ENCODE measurements around the gene HHAT.

The HHAT gene

DNA sequence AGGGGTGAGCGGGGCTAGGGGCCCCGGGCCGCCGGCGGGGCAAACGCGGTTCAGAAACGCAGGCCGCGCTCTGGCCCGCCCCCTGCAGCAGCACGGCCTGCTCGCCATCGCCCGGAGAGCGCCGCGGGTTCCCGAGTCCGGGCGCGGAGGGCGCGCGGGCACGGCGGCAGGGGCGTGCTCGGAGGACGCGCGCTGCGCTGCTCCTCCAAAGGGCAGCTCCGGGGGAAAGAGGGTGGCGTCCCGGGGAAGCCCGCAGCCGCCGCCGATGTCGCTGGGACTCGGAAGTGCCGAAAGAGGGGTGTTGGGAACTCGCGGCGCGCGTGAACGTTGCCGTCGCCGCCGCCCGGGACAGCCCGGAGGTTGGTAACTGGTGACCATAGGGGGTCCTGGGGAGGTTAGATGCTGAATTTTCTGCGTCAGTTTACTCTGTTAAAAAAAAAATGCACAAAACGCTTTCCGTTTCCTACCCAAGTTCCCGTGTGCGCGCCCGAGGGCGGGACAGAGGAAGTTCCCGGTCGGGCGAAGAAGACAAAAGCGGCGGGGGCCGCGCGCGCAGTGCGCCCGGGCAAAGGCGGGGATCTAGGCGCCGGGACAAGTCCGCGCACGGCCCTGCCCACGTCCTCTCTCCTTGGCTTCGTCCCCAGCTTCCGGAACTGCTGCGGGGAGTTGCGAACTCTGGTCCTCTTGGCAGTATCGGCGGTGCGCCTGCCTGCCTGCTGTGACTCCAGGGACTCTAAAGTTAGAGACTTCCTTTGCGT, at the start of gene HHAT:
Gene HHAT (plus strand): TSS at position 157 of the 758 bp plus-strand sequence. CDS start 20,074 bp downstream, outside the sequence.
- peak; percentile 75 for DNase-seq

DNA sequence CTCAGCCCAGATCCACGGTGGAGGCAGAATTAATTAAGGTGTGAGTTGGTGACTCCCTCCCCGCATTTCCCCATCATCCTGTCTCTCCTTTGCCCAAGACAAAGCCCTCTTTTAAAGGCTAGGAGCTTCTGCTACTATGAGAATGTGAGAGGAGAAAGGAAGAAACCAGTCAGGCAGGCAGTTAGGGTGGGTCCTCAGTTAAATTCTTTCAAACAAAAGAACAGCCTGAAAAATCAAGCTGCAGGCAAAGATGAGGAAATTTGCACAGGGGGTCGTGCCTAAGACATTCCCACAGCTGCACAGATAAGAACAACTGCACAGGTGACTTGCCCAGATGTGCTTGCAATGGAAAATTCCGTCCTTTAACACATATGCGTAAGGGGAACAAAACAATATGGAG, 48.5 kb upstream of the HHAT start:
- DNase-seq, result no peak

DNA sequence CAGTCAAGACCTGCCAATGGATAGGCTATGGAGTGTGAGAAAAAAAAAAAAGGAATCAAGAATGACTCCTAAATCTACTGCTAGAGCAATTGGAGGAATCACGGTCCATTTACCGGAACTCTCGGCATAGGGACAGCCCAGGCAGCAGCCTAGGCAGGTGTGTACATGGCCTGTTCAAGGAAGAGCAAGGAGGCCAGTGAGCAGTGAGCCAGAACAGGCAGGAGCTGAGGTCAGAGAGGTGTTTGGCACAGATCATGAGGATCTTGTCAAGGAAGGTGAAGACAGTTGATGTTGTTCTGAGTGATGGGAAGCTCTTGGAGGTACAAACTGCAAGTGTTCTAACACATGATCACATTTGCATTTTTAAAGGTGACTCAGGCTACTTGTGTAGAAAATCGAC, 40.6 kb upstream of the HHAT start:
- DNase-seq, result no peak

DNA sequence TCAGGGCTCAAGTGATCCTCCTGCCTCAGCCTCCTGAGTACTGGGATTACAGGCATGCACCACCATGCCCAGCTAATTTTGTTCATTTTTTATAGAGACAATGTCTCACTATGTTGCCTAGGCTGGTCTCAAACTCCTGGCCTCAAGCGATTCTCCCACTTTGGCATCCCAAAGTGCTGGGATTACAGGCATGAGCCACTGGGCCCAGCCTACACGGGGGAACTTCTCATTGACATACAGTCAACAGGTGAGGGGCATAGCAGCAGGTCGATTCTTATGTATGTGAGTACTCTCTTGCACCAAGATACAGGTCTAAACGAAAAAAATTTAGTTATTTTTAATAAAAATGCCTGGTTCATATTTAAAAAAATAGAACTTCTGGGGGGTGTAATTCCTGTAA, 39.5 kb upstream of the HHAT start:
- no peak for DNase-seq

DNA sequence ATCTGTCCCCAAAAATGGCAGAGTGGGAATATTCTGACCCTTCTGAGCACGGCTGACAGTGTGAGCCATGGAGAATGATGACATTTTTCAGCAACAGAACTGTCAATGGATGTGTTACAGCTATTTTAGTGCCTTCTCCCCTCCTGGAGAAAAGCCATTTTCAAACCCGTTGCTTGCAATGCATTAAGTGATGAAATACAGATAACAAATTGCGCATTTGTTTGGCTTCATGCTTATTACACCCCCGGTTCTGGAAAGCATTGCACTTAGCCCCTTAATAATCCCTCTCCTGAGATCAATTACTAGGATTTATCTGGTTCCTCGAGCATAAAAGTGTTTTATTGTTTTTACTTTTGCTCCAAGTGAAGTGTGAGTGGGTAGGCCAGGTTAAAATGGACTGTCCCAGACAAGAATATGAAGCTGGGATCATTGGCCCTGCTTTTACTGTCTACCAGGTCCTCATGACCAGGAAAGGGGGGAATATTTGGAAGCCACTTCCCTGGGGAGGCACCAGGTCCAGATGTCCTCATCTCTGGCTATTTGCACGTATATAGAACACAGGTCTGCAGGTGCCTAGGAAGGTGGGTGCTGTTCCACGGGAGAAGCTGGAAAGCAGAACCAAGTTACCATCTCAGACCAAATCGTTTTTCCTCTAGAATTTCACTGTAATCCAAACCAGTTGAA, 37.5 kb upstream of the HHAT start:
- no peak for DNase-seq

DNA sequence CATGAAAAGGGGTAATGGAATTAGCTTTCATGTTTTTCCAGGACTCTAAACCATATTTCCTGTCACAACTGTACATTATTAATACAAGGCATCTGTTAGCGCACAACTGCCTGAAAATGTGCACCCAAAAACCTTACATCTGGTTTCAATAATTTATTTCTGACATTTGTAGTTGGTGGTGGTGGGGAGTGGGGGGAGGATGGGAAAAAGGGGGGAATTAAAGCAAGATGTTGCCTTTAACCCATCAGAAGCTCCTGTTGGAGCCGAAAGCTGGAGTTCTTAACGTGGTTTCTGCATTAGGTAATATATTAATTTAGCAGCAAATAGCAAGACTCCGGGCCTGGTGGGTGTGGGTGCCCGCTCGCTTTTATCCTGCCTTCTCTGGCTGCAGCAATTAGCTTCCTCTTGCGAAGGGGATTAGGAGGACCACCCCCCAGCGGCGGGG, 36.9 kb upstream of the HHAT start:
- DNase-seq, result no peak

DNA sequence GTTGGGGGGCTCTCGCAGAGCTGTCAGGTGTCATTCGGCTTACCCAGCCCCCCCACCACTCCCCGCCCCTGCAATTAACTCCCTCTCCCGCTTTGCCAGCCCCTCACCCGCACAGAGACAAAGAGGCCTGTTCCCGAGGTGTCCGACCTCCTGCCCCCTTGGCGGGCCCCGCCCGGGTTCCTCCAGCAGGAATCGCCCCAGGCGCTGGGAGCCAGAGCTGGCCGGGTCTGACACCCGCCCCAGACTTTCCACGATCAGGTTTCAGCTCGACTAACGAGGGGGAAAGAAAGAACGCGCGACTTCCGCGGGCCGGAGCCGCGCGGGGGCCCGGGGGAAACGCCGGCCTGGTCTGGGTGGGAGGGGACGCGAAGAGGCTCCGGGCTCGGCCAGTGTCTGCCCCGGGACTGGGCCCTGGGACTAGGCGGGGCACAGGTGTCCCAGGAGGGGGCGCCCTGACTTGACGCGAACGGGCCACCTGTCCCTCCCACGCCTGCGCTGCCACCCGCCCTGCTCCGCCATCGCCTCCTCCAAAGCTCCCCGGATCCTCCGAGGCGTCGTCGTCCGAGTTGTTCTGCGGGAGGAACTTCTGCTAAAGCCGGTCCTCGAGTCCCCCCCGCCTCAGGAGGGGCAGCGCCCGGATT, 36.4 kb upstream of the HHAT start:
- DNase-seq, result peak; percentile 37

DNA sequence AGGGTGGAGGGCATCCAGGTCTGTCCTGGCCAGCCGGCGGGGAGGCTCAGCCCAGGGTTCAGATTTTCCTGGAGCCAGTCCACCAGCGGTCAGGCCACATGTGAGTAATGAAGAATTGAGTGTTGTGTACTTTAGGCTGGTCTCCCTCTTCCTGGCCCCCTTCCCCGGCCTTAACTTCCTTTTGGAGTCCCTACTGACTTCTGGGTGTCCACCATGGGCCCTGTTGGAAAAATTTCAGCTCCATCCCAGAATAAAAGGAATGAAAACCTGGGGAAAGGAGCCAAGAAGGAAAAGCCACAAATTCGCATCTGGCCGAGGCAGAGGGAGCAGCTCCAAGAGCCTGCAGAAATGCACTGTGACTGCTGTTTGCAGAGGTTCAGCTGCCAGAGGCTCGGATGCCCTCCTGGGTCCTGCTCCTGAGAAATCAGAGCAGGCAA, 35.5 kb upstream of the HHAT start:
- DNase-seq, result no peak

DNA sequence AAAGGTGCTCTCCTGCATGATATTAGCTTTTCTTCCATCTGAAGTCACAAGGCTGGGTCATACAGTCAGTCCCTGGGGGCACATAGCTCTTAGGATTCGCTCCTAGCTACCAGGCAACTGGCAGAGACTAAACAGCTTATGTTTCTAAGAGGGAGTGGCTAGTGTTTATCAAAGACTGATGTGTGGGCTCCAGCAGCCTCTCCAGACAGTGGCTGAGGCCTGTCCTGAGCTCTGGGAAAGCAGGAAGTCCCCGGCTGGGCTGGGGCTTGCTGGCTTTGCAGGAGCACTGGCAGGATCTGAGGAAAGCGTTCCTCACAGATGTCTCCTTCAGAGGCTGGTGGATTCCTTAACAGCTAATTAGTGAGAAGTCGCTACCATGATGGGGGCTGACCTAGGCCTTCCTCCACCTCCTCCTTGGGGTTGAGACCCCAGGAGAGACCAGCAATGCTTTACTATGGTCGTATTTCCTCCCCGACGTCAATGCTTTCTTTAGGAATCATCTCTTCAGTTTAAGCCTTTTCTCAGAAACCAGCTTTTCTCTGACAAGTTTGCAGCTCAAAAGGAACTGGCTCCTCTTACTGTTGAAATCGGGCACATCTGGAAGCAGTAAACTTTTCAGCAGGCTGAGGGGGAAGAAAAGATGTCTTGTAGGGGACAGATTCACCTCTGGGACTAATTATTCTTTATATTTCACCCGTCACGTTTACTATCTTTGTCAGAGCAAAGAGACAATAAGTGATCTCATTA, 33.5 kb upstream of the HHAT start:
- no peak for DNase-seq

DNA sequence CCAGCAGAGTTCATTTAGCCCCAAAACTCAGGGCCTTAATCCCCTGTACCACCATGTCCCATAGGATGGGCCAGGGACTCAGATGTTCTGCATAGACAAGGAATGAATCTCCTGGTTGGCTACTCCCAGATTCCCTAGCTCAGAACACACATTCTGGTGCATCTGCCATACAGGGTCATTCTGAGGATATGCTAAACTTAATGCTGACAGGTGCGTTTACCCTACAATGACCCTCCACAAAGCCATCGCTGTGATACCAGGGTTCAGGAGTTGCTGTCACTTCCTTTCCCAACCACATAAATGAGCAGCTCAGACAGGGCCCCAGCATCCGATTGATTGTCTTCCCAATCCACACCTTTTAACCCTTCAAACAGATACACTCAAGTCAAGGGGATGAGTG, 32.0 kb upstream of the HHAT start:
- no peak for DNase-seq

DNA sequence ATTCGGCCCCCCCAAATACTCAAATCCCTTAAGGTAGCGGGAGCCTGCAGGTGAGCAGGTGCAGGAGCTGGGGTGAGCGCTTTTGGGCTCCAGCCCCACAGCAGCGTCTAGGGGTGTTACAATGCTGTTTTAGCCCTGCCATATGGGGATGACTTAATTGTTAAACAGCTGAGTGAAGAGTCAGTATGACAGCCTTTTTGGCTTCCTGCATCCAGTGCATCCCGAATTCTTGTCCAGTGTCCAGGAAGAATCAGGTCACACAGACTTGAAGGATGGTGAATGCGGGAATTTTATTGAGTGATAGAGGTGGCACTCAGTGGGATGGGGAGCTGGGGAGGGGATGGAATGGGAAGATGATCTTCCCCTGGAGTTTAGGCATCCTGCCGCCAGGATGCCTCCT, 30.4 kb upstream of the HHAT start:
- DNase-seq, result no peak

DNA sequence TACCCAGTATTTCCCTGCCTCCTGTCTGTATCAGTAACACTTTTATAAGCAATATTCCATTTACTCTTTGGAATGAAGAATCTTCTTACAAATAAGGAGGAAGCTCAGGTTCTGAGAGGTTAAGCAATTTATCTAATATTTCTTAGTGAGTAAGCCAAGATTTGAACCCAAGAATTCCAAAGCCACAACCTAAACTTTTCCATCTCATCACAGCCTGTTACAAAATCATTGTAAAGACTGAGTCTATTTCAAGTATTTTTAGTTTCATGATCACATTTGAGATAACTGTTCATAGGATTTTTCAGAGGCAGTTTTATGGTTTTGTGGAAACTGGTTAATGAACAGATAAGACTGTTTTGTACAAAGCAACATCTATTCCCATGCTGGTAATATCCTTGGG, 29.8 kb upstream of the HHAT start:
- DNase-seq, result no peak

DNA sequence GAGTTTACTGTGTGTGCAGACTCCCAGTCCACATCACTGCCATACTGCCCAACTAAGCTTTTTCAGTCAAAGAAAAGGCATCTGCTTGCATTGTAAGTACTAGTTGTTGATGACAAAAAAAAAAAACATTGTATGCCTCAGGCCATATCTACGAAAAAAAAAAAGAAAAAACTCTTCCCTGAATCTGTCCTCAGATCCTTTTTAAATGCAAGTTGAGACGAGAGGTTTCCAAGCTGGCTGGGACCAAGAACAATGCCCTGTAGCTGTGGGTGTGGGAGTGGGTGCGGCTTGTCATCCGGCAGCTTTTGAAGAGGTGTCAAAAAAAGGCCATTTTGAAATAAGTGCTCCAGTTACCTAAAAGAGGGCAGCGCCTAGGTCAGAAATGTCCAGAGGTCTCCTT, 29.2 kb upstream of the HHAT start:
- DNase-seq, result no peak

DNA sequence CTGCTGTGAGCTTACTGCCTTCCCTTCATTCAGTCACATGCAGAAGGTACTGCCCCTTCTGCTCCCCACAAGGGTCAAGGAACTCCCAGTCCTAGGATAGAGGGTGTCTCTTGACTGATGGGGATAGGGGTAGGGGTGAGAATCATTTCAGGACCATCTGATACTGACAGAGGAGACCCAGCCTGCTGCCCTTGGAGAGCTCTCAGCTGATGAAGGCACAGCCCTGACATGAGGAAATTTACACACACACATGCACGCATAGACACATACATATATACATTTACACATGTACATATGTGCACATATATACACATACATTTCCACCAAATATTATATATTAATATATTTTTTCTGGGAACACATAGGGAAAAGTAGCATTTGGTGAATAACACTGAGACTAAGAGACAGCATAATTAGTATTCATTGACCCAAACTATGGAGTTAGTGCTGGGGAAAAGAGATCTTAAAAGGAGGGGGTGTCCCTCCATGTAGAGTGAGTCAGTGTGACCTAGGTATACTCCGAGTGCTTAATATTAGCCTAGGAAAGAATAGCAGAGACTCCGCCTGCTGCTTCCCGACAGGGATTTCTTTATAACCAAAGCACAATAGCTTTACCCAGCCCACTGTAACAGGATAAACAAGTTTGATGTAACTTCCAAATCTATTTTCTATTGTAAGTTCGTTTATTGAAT, 27.6 kb upstream of the HHAT start:
- no peak for DNase-seq

DNA sequence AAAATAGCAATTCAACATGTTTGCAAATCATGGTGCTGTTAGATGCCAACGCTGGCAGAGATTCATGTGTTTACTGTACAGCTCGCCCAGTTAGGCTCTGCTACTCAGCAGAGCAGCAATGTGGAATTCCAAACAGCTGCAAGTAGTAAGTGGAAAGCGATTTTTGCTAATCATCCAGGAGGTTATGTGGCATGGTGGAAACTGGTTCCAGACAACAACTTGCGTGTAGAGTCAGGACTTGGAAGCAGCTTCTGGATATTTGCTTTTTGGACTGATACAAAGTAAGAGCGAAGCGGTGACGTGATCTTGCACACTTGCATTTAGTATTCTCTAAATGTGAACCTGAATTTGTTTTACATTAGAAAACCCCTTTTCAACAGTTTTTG, 27.1 kb upstream of the HHAT start:
- no peak for DNase-seq

DNA sequence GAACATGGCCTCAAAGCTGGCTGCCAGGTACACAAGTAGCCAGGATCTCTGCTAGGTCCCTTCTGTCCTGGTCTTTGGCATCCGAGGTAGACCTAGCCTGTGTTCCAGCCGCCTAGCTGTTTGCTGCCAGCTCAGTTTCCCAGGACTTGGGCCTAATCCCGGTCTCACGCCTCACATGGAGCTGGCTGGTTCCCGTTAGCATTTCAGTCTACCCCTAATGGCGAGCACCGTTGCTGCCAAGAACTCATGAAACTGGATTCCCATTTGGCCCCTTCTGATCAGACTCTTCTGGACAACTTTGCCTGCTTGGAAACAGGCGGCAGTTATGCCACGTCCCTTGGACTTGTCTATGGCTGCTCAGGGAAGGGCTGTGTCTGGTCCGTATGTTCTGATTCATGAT, 26.2 kb upstream of the HHAT start:
- DNase-seq, result no peak

DNA sequence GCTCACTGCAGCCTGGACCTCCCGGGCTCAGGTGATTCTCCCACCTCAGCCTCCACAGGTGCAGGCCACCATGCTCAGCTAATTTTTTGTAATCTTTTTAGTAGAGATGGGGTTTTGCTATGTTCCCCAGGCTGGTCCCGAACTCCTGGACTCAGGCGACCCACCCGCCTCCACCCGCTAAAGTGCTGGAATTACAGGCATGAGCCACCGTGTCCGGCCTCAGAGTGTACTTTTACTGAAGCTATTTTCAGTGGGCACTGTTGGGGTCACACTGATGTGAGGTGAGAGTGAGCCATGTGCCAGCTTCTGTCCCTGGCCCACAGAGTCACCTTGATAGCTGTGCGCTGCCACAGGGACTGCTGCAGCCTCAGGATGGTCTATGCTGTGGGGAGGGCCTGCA, 25.3 kb upstream of the HHAT start:
- DNase-seq, result no peak

DNA sequence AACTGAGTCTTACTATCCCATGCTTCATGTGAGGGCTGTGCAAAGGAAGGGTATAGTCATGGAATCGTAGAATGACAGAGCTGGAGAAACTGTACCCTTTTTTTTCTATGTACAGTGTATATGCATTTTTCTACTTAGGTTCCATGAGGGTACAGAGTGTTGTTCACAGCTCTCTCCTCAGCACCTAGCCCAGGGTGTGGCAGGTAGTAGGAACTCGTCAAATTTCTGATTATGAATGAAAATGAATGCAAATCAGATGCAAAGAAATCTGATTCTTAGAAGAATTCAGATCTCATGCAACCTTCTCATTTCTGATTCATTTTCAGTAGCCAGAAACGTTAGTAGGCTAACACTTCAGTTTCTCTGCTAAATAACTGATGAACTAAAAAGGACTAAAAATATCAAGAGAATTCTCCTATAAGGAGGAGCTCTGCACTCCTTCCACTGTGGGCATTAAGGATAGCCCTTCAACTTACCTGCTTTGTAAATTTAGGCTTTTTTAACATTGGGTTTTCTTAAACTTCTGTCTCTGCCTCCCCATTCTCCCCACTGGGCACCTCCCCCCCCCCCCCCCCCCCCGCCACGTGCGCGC, 18.0 kb upstream of the HHAT start:
- no peak for DNase-seq

DNA sequence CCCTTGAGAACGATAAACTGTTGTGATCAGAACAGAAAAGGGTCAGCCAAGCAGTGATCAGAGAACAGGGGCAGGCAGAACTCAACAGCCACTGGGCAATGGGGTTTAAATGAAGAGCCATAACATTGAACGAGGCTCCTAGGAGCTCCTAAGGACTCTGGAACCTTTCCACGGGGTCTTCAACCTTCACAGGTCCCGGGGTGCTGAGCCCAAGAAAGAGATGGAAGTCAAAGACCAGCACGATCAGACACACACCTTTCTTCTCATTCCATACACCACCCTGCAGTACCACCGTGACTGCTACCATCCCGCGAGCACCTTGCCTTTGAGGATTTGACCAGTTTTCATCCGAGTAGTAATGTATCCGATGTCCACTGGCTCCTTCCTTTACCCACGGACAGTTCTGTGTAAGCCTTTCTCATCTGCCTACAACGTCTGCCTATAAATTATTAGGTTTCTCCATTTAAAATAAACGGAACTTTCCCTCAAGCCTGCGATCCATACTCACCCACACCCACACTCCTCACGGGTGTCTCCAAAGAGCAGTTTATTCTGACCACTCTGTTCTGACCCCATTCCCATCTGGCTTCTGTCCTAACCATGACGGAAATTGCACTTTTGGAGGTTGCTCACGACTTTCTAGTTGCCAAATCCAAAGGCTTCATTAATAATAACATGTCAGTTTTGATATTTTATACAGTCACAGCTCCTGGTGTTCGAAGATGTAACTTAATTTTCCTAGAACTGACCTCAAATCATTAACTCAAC, 16.8 kb upstream of the HHAT start:
- DNase-seq, result no peak

DNA sequence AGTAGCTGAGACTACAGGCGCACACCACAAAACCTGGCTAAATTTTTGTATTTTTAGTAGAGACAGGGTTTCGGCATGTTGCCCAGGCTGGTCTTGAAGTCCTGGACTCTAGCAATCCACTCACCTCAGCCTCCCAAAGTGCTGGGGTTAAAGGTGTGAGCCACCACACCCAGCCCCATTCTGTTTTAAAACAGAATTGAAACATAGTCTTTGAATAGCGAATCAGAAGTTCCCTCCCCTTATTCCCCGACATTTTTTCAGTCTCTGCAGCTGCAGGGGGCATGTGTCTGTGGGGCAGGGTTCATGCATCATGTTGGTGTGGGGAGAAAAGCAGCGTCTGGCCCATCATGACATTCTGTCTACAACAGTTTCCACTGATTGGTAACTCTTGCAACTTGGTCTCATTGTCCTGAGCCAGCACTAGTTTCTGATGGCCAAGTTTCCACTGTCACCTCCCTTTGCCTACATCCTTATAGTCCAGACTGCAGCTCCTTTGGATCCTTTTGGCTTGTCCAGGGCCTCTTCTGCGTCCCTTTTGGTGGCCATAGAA, 15.6 kb upstream of the HHAT start:
- DNase-seq, result no peak

DNA sequence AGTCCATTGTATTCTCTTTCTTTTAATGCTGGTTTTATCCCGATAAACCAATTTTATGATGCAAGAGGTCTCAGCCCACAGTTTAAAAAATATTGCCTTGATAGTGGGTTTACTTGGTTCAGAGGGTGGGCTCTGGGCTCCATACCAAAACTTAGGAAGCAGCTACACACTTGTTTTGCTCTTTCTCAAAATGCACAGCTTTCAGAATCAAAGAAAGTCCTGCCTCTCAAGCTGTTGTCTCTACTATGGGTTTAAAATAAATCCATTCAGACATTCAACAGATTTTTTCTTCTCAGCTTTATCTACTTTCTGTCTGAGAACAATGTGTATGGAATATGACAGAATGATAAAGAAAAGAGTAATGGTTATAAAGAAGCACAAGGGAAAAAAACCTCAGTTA, 14.8 kb upstream of the HHAT start:
- no peak for DNase-seq
